CD4-positive, alpha-beta T cell treated with Interleukin-15 for 4 hours (primary cell): ENCODE results near the gene CIDEB.

ENCODE experiments used
- DNase-seq: peaks from one replicate; pipeline ENCODE4 v3.0.0-alpha.2; 2020; ENCODE audit warnings: low spot score

Gene CIDEB

DNA sequence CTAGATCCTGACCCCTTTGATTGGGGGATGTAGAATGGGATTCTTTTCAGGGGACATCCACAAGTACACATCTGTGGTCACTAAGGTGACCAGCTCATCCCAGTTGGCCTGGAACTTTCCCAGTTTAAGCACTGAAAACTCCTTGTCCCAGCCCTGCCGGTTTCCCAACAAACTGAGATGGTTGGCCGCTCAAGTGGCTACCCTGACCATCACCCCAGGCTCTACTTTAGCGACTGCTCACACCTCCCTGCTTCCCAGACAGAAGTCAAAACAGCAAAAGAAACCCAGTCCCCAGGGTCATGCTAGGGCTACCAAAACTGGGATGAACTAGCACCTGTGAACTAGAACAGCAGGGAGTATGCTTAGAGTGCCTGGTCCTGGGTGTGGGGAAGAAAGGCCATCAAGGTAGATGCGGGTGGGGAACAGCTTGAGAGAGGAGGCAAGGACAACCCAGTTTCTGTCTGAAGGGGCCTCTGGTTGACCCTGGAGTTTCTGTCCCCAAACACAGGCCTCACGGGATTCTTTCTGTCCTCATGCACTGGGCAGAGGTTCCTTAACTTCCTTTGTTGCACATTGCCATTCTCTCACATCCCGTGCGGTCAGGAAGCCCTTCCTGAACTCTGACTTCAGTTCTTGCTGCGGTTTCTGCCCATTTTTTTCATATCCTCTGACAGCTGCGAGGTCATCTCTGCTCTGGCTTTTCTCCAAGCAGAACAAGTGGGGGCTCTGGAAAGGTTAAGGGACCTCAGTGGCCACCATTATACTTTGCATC lies 5.1 kb upstream of the CIDEB start:
- peak; percentile 44 for DNase-seq

DNA sequence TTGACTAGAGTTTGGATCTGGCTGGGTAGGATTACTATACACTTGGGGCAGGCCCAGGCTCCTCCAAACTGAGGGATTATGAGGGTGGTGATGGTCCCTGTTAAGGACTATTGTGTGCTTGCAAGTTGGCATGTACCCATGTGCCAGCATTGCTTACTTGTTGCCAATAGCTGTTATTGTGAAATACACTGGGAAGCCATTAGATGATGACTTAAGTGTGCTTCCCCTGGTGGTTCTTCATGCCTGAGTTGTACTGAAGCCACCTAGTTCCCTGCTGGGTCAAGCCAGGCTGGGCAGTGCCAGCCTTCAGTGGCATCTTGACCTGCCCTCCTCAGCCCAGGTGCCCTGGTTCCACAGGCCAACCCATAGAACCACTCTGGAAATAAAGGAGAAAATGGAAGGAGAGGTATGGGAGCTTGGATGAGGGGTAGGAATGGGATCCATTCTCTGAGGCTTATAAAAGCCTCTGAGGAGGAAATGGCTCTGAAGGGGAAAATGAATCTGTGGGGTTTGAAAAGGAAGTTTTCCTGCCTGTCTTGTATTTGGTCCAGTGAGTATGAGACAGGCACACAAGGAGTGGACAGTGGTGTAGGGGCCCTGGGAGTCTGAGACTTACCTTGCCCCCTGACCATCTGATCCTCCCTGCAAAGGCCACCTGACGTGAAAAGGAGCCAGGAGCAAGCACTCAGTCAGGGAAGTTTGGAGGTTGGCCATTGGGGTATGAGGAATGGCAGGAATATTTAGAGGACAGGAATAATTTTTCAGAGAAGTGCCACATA lies 4.2 kb upstream of the CIDEB start:
- DNase-seq, result no peak

DNA sequence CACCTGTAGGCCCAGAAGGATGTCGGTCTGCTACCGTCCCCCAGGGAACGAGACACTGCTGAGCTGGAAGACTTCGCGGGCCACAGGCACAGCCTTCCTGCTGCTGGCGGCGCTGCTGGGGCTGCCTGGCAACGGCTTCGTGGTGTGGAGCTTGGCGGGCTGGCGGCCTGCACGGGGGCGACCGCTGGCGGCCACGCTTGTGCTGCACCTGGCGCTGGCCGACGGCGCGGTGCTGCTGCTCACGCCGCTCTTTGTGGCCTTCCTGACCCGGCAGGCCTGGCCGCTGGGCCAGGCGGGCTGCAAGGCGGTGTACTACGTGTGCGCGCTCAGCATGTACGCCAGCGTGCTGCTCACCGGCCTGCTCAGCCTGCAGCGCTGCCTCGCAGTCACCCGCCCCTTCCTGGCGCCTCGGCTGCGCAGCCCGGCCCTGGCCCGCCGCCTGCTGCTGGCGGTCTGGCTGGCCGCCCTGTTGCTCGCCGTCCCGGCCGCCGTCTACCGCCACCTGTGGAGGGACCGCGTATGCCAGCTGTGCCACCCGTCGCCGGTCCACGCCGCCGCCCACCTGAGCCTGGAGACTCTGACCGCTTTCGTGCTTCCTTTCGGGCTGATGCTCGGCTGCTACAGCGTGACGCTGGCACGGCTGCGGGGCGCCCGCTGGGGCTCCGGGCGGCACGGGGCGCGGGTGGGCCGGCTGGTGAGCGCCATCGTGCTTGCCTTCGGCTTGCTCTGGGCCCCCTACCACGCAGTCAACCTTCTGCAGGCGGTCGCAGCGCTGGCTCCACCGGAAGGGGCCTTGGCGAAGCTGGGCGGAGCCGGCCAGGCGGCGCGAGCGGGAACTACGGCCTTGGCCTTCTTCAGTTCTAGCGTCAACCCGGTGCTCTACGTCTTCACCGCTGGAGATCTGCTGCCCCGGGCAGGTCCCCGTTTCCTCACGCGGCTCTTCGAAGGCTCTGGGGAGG lies 3.1 kb upstream of the CIDEB start, which contains the start of gene LTB4R:
LTB4R (plus strand) TSS at position 857 of the 959 bp plus-strand sequence. CDS start 4,150 bp downstream, outside the sequence.
- DNase-seq, result peak; percentile 71

DNA sequence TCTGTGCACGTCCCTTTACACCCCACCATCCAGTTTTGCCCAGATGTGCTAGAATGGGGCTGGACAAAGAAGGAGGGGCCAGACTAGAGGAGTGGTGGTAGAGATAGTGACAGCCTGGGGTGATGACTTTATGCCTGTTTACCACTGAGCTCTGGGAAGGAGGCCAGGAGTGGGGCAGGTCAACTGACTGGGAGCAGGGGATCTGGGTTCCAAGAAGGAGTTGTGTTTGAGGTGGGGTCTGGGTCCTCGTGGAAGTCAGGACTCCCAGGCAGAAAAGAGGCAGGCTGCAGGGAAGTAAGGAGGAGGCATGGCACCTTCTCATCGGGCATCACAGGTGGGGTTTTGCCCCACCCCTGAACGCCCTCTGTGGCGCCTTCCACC lies 2.5 kb upstream of the CIDEB start:
- no peak for DNase-seq

DNA sequence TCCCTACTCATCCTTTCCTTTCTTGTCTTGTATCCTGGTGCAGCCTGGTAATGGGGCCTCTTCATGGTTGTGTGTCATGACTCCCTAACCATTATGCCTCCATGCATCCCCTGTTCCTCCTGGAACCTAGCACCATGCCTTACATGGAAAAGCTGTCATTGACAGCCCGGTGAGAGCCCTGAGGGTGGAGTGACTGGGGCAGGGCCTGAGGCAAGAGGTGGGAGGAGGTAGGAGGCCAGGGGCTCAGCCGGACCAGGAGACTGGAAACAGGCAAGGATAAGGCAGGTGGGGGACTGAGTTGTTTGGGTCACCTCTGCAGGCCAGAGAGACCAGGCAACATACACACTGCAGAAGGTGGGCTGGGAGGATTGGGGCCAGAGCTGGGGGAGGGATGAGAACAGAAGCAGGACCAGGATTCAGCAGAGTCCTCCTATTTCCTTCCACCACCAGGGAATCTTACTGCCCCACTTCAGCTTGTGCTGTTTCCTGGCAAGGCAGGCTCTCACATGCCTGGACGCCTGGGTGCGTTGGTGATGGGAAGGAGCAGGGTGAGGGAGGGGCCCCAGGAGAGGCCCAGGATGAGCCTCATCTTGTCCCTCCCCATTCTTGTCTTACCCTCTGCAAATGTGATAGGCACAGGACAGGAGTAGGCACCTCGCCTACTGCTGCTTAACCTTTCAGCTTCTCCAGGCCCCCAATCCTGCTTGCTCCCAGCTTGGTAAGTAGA lies 1.9 kb upstream of the CIDEB start, which contains the start of gene LTB4R2:
LTB4R2 (plus strand) TSS at position 603 of the 727 bp plus-strand sequence. CDS start 525 bp downstream, outside the sequence.
- DNase-seq, result no peak

DNA sequence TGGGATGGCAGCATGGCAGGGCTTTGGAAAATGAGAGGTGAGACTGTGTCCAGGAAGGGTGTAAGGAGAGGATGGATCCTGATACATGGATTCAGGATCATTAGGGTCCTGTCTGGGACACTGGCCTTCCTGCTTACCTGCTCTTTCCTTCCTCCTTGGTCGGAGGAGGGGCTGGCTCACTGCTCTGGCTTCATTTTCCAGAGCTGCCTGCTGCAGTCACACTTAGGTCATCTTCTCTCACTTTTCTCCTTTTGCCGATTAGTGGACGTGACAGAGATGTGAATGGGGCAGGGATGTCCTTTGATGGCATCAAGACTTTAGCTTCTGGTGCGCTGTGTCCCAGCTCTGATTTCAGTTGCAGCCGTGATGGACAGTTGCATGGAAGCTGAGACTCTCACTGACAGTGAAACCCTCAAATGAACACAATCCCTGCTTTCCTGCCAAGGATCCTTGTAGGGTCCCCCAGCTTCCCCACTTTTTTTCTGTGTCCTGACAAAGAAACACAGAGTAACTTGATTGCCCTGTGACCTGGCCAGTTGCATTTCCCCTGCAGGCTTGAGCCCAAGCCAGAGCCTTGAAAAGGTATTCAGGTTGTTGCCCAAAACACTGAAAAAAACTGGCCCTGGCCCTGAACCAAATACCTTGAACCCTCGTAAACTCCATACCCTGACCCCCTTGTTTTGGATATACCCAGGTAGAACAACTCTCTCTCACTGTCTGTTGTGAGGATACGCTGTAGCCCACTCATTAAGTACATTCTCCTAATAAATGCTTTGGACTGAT lies 756 bp upstream of the CIDEB start:
- no peak for DNase-seq

DNA sequence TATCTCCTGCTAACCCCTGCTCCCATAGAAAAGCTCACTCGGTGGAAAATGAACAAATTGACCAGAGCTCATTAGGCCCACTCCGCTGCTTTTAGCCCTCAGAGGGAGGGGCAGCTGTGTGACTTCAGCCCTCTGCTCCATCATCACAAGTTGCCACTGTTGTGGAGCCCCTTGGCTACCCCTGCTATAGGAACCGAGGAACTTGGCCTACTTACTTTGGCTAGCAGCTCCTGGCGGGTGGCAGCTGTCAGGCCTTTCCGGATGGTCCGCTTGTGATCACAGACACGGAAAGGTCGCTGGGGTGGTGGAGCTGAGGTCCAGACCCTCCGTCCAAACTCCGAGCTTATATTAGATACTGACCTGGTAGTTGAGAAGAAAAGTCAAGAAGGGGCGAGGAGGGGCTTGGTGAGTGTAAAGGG lies 612 bp downstream of the CIDEB start:
- no peak for DNase-seq

DNA sequence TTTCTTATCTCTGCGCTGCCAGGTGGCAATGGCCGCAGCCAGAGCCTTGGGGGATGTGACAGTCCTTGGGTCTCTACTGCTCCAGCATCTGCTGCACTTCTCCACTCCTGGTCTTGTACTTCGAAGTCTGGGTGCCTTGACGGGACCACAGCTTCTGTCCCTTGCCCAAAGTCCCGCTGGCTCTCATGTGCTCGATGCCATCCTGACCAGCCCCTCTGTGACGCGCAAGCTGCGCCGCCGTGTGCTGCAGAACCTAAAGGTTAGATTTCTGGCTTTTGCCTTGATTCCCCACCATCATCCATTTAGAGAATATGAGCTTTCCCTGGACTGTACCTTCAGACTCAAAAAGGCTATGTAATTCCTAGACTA lies 3.8 kb downstream of the CIDEB start:
- no peak for DNase-seq

DNA sequence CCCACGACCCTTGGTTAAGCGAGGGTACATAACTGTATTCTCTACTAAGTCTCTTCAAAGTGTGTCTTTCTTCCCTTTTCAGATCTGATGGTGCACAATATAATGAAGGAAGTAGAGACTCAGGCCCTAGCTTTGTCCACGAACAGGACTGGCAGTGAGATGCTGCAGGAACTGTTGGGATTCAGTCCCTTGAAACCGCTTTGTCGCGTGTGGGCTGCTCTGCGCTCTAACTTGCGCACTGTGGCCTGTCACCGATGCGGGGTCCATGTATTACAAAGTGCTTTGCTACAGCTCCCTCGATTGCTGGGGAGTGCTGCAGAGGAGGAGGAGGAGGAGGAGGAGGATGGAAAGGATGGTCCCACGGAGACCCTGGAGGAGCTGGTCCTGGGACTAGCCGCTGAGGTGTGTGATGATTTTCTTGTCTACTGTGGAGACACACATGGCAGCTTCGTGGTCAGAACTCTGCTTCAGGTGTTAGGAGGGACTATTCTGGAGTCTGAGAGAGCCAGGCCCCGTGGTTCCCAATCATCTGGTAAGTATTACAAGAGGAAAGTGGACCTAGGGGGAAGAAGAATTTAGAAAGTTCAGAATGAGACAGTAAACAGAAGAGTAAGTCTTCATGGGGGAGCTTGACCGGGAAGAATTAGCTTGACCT lies 7.3 kb downstream of the CIDEB start:
- no peak for DNase-seq

DNA sequence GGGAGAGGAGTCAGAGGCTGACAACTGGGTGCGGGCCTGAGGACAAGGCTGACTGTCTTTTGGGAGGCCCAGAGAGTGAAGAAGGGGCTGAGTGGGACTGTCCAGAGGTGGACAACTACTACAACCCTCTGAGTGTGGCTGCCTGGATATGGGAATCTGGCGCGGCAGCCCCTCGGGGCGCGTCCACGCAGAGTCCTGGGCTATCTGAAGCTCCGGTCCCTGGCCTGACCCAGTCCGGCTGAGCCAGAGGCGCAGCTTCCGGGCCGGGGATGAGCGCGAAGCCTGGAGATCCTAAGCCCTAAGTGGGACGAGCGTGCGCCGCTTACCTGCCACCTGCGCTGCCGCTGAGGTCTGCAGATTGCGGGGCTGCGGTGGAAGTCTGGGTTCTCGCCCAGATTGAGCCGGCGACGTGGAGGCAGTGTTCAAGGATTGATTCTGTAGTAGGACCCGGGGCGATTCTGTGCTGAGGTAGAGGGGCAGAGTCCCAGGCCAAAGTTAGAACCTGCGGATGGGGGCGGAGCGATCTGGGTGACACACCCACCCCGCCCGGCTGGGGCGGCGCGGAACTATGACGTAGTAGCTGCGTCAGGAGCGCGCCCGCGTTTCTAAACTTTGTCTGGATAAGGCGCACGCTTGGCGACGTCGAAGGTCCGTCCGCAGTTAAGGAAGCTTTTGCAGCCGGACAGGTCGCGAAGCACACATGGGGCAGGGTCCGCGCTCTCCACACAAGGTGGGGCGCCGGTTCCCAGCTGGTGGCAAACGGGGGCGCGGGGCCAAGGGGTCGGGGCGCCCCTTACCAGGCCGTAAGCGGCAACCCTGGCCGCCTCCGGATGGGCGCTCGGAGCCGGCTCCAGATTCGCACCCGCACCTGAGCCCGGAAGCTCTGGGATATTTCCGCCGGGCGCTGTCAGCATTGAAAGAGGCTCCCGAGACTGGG lies 8.3 kb downstream of the CIDEB start, which contains the start of the genes DHRS1 and NOP9:
DHRS1 (minus strand) TSS at position 526 of the 937 bp plus-strand sequence. CDS start 674 bp downstream, outside the sequence.
NOP9 (plus strand) TSS at position 596 of the 937 bp plus-strand sequence; CDS start at position 701, 105 bp downstream.
- DNase-seq, result peak; percentile 89

DNA sequence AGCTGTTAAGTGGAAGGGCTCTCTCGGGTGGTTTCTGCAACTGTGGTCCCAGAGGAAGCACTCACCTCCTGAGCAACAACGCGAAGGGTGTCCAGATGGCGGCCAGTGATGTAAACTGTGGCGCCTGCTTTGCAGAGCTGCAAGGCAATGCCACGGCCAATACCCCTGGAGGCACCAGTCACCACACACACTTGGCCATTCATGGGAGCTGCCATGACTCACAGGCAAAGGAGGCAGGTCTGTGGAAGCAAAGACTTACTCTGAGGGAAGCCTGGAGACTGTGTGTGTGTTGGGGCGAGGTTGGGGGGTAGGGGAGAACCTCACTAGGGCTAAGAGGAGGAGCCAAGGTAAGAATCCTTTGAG lies 8.9 kb downstream of the CIDEB start:
- no peak for DNase-seq

DNA sequence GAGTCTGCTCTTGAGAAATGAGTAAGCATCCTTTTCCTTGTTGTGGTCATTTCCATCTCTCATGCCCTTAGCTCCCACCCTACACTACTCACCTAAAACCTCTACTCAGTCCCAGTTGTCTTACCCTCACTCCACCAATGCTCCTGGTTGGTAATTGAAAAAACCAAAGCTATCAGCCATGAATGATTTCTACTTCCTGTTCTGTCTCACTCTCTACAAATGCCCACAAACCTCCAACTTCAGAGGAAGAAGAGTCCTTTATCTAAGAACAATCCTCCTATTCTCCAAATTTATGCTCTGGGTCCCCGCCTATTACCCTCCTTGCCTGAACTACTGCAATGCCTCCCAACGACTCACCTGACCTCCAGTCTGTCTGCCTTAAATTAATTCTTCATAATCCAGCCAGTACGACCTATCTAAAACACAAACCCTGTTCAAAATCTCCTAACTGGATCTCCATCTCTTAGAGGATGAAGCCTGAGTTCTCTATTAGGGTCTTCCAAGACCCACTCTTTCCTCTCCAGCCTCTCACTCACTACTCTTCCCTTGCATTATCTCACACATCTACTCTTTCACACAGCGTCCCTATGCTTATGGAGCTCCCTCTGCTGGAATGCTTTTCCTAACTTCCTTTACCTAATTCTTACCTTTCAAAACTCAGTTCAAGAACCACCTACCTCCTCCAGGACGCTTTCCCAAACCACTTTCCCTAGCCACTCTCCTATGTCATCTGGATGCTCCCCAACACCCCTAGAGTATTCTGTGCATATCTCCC lies 10.4 kb downstream of the CIDEB start:
- no peak for DNase-seq

DNA sequence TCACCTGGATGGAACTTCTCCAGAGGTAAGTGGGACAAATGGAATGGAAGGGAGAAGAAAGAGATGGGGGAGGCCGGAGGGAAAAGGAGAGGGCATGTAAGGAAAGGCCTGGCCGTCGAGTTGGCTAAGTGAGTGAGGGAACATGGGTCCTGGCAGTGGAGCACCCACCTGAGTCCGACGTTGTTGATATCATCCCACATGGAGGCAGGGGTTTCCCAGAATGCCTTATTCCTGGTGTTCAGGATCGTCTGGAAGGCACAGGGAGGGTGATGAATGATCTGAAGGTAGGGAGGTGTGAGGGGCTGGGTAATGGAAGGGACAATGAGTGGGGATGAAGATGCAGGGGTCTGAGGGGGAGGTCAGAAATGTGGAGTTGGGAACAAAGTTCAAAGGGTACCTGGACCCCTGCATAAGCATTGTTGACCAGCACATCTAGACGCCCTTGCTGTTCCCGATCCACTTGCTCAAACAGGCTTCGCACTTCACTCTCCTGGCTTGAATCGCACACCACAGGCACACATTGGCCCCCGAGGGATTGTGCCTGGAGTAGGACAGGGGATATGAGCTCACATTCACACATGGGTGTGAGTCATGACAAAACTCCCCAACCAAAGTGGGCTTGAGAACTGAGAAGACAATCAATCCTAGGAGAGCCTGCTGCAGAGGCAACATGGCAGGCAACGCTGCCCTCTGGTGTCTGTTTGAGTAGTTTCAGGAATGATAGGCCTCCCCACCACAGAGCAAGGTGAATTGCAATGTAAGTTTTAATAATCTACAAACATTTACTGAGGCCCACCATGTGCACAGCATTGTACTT lies 11.2 kb downstream of the CIDEB start:
- DNase-seq, result peak; percentile 83

DNA sequence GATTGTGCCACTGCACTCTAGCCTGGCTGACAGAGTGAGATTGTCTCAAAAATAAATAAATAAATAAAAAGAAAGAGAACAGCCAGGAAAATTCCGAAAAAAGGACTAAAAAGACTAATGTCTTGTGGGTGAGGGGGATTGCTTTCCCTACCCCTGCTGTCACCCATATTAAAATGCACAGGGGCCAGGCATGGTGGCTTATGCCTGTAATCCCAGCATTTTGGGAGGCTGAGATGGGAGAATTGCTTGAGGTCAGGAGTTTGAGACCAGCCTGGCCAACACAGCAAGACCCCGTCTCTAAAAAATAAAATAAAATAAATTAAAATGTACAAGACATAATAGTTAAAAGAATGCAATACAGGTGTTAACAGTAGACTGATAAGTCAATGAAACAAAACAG lies 14.3 kb downstream of the CIDEB start:
- DNase-seq, result no peak

DNA sequence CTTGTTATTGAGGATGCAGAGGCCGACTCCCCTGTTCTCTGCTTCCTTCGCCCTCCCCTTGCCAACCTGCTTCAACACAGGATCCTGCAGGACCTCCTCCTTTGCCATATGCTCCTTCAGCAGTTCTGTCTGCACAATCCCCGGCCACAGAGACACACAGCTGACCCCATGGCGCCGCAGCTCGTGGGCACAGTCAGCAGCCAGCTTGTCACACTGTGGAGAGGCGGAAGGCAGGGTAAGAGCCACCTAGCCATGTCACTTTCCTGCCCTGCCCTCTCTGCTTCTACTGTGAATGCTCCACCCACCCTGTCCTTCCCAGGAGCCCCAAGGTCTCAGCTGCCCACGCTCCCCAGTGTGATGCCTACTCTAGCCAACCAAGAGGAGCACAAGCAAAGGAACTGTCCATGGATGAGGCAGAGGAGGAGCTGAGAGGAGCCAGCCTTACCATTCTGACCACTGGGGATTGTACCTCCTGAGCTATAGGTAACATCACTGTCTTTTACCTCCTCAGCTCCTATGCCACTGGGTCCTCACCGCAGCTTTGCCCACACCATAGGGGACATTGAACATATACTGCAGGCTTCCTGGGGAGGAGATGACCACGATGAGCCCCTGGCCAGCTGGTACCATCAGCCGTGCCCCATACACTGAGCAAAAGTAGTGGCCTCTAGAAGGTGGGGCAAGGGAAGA lies 15.5 kb downstream of the CIDEB start:
- no peak for DNase-seq

DNA sequence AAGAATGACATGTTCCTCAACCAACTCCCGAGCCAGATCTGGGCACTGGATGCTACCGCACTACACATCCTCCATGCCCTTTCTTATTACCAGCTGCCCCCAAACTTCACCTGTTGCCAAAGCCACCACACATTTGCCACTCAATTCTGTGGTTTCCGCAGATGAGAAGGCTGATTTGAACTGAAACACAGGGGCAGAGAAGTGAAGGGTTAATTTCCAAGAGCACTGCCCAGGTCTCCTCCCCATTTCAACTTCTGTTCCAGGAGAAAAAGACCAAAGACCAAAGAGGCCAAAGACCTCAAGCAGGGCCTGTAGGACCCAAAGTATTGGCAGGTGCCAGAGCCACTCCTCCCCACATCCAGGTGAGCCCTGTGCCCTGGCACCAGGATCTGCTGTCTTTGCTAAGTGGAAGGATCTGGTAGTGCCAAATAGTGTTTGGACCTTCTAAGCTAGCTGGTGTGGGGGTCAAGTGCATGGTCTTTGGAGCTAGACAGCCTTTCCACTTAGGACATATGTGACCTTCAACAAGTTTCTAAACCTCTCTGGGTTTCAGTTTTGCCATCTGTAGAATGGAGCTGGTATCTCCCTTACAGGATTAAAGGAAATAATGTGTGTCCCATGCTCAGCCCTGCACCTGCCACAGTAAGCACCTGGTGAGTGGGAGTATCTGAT lies 16.2 kb downstream of the CIDEB start:
- no peak for DNase-seq
